Nephron progenitor cell (in vitro differentiated cells): ENCODE measurements around the gene SCIN.

Source experiments
- DNase-seq: peaks from one replicate; pipeline ENCODE4 v3.0.0; 2021
- H3K27ac Mint-ChIP-seq: 2 replicates; pipeline ENCODE4 v1.8.0; 2021; ENCODE audit warnings: mild to moderate bottlenecking, moderate library complexity, mixed read lengths
- H3K27me3 Mint-ChIP-seq: 2 replicates; pipeline ENCODE4 v1.8.0; 2021; ENCODE audit warnings: mild to moderate bottlenecking, low read depth, mixed read lengths; ENCODE audit not compliant: poor library complexity
- H3K36me3 Mint-ChIP-seq: 2 replicates; pipeline ENCODE4 v1.8.0; 2021; ENCODE audit warnings: low read depth, mixed read lengths
- H3K4me1 Mint-ChIP-seq: 2 replicates; pipeline ENCODE4 v1.8.0; 2021; ENCODE audit warnings: mixed read lengths
- H3K4me3 Mint-ChIP-seq: 2 replicates; pipeline ENCODE4 v1.8.0; 2021; ENCODE audit warnings: mild to moderate bottlenecking, moderate library complexity, mixed read lengths
- H3K9me3 Mint-ChIP-seq: 2 replicates; pipeline ENCODE4 v1.8.0; 2021; ENCODE audit warnings: mild to moderate bottlenecking, moderate library complexity, mixed read lengths
- TF ChIP-seq, protein P1 (sequence below): fragments of 200-600 bp; sonication (generic); IDR thresholded peaks from 2 replicates; pipeline ENCODE4 v1.5.0; 2021; ENCODE audit warnings: antibody characterized with exemption

The SCIN gene

DNA sequence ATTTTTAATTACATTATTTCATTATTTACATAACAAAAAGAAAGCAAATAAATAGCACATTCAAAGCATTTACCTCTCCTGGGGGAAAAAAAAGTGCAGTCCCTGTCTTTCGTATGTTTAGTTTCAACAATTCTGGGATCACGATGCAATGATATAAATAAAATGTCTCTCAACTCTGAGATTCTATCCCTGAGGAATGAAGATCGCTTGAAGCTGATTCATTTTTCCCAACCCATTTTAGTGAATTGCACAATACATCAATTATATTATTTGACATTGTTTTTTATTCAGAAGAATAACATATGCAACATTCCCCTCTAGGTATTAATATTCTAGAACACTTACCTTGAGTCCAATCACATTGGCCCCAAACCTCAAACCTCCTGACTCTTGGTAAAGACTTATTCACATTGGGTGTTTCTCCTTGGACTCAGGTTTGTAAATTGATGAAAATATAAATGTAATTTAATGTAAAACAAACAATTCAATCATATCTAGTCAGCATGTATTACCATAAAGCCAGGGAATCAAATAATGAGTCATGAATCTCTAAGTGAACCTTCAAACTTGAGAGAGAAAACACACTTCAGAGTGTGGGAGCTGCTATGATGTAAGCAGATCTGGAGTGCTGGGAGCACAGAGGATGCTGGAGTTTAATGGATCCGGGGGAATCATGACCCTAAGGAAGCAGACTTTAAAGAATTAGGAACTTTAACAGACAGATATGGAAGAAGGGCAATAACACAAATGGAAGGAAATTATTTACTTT is 5.3 kb upstream of the SCIN start:
- TF ChIP-seq, protein P1, sequence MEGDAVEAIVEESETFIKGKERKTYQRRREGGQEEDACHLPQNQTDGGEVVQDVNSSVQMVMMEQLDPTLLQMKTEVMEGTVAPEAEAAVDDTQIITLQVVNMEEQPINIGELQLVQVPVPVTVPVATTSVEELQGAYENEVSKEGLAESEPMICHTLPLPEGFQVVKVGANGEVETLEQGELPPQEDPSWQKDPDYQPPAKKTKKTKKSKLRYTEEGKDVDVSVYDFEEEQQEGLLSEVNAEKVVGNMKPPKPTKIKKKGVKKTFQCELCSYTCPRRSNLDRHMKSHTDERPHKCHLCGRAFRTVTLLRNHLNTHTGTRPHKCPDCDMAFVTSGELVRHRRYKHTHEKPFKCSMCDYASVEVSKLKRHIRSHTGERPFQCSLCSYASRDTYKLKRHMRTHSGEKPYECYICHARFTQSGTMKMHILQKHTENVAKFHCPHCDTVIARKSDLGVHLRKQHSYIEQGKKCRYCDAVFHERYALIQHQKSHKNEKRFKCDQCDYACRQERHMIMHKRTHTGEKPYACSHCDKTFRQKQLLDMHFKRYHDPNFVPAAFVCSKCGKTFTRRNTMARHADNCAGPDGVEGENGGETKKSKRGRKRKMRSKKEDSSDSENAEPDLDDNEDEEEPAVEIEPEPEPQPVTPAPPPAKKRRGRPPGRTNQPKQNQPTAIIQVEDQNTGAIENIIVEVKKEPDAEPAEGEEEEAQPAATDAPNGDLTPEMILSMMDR = no peak
- H3K36me3 Mint-ChIP-seq = no peaks in the 10 kb centered on the region
- no peak for DNase-seq
- H3K27ac Mint-ChIP-seq = no peak overlapping the region
- H3K4me1 Mint-ChIP-seq = peaks cover 3% of the 10 kb centered on the region
- peaks cover 32% of the 10 kb centered on the region for H3K27me3 Mint-ChIP-seq
- H3K4me3 Mint-ChIP-seq = no peak overlapping the region
- H3K9me3 Mint-ChIP-seq = no peaks in the 10 kb centered on the region

DNA sequence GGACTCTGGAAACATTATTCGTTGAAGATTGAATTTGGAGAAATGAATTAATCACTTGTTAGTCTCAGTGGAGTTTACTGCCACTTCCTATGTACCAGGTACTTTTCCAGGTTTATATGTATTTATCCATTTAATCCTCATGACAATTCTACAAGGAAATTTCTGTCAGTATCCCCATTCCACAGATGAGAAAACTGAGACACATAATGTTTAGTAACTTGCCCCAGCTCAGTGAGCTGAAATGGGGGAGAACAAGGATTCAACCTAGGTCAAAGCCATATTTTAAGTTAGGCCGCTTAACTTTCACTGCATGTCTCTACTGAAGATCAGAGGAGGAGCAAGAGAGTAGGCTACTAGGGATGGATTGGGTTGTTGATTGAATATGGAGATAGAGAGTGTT is 4.6 kb upstream of the SCIN start:
- Mint-ChIP-seq H3K4me1 (peaks cover 7% of the 10 kb centered on the region), H3K27me3 (peaks cover 39% of the 10 kb centered on the region), H3K27ac (no peak overlapping the region), H3K4me3 (no peak overlapping the region), H3K36me3 (no peaks in the 10 kb centered on the region), H3K9me3 (no peaks in the 10 kb centered on the region)
- DNase-seq = no peak
- TF ChIP-seq, protein P1 = no peak

DNA sequence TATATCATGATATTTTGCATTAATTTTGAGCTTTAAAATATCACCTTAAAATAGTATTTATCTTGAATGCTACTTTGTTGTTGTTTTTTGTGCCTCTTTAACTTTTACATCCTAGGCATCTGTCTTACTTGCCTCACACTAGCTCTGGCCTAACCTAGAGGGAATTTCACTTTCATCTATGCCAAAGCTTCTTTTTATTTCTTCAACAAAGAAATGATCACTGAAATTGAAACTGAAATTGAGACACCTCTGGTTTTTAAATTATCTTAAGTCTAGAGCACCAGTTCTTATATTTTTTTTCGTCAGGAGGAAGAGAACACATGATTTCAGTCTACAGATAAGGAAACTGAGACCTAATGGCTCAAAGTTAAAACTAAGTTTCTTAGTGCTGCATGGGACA is 3.5 kb upstream of the SCIN start:
- Mint-ChIP-seq H3K4me1 (peaks cover 12% of the 10 kb centered on the region), H3K36me3 (no peaks in the 10 kb centered on the region), H3K4me3 (no peak overlapping the region), H3K27me3 (peaks cover 50% of the 10 kb centered on the region), H3K27ac (no peak overlapping the region), H3K9me3 (no peaks in the 10 kb centered on the region)
- TF ChIP-seq, protein P1 = no peak
- no peak for DNase-seq

DNA sequence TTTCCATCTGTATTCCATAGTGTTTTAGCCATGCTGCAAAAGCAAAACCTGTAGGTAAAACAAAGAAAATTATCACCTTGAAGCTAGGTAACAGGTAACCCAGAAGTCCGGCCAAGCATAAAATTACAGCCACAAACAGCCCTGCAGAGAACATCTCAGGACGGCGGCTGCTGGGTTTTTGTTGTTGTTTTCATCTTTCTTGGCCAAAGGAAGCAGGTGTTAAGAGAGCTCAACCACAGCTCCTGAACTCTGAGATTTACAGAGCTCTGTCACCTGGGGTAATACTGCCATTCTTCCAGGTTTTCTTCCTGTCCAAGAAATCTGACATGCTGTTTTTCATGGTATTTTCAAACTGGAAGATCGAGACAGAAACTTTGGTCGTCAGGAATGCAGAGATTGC is 847 bp upstream of the SCIN start:
- no peak for DNase-seq
- TF ChIP-seq, protein P1 = no peak
- Mint-ChIP-seq H3K9me3 (no peaks in the 10 kb centered on the region), H3K27ac (no peak overlapping the region), H3K4me3 (peak overlapping the region; percentile 80), H3K4me1 (peaks cover 12% of the 10 kb centered on the region), H3K27me3 (peaks cover 74% of the 10 kb centered on the region), H3K36me3 (no peaks in the 10 kb centered on the region)

DNA sequence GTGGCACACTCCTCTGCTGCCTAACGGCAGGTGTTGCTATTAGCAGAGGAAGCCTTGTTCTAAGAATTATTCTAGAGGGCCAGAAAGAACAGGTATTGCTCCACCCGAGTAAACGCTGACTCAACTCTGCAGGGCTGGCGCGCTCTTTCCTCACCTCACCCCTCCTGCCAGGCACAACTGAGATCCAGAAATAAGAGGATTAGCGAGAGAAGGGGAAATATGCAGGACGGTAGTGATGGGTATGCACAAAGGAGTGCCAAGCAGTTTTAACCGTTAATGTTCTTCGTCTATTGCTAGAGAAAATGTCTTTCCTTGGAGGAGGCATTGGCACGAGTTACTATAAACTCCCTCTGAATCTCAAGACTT is 369 bp upstream of the SCIN start:
- TF ChIP-seq, protein P1 = no peak
- Mint-ChIP-seq H3K27me3 (peaks cover 78% of the 10 kb centered on the region), H3K36me3 (no peaks in the 10 kb centered on the region), H3K4me1 (peaks cover 12% of the 10 kb centered on the region), H3K4me3 (peak overlapping the region; percentile 80), H3K27ac (no peak overlapping the region), H3K9me3 (no peaks in the 10 kb centered on the region)
- DNase-seq = no peak

DNA sequence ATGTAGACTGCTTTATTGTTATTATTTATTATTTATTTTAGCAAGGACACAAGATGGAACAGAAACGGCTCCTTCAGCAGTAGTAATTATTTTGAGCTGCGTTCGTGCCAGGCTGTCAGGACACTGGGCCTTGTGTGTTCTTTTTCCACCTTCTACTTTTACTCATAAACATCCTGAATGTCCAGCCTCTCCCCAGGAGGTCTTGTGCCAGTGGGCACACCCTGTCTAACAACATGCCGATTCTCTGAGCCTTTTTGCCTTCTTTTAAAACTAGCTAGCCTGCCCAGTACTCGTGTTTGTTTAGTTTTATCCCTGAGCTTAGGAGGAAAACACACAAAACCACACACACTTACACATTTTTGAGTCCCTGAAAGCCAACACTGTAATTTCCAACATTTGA is 1.2 kb downstream of the SCIN start:
- H3K4me3 Mint-ChIP-seq = peak overlapping the region; percentile 31
- peaks cover 12% of the 10 kb centered on the region for H3K4me1 Mint-ChIP-seq
- no peak for DNase-seq
- no peak overlapping the region for H3K27ac Mint-ChIP-seq
- no peaks in the 10 kb centered on the region for H3K36me3 Mint-ChIP-seq
- H3K27me3 Mint-ChIP-seq = peaks cover 78% of the 10 kb centered on the region
- TF ChIP-seq, protein P1 = no peak
- no peaks in the 10 kb centered on the region for H3K9me3 Mint-ChIP-seq
